Measurements from ENCODE around the gene MYOM1.

MYOM1 gene

GRCh38 chr18:3150274-3150673 is 69.5 kb downstream of the MYOM1 start:
- DNase-seq (ENCODE audit: extremely low spot score): no peak
- ChIA-PET POLR2A (no interaction called here), CTCF (interaction anchor here (0.6 kb wide), 1 partner anchor 9 kb away, joined by 3 read pairs; no protein-coding TSS in a partner anchor)
- no peak for TF ChIP-seq FOXA1 (IDR thresholded peaks at IDR 0.05)
- no peak for TF ChIP-seq SUZ12 (IDR thresholded peaks at IDR 0.05)
- TF ChIP-seq ZNF384 (IDR thresholded peaks at IDR 0.05): no peak
- no peak for TF ChIP-seq PKNOX1 (IDR thresholded peaks at IDR 0.05)
- TF ChIP-seq TARDBP (IDR thresholded peaks at IDR 0.05): no peak
- no peak for TF ChIP-seq BHLHE40 (IDR thresholded peaks at IDR 0.05; ENCODE audit: borderline replicate concordance)
- TF ChIP-seq ELF4 (IDR thresholded peaks at IDR 0.05): no peak
- no peak for TF ChIP-seq FOXM1 (IDR thresholded peaks at IDR 0.05; ENCODE audit: borderline replicate concordance)
- no peak for TF ChIP-seq CTBP1 (IDR thresholded peaks at IDR 0.05; ENCODE audit: borderline replicate concordance)
- TF ChIP-seq ARNT (IDR thresholded peaks at IDR 0.05): no peak
- no peak for TF ChIP-seq L3MBTL2 (conservative IDR thresholded peaks at IDR 0.05)
- TF ChIP-seq SP1 (IDR thresholded peaks at IDR 0.05): no peak
- no peak for TF ChIP-seq FOXK2 (IDR thresholded peaks at IDR 0.05)
- no peak for TF ChIP-seq NFRKB (IDR thresholded peaks at IDR 0.05)
- TF ChIP-seq LEF1 (IDR thresholded peaks at IDR 0.05; ENCODE audit: borderline replicate concordance): no peak
- no peak for TF ChIP-seq HDGF (IDR thresholded peaks at IDR 0.05; ENCODE audit: borderline replicate concordance)

GRCh38 chr18:3148930-3149535 is 70.7 kb downstream of the MYOM1 start:
- ChIA-PET CTCF (no interaction called here), POLR2A (no interaction called here)
- TF ChIP-seq CTBP1 (IDR thresholded peaks at IDR 0.05; ENCODE audit: borderline replicate concordance): no peak
- TF ChIP-seq L3MBTL2 (conservative IDR thresholded peaks at IDR 0.05): no peak
- no peak for TF ChIP-seq ZNF384 (IDR thresholded peaks at IDR 0.05)
- no peak for TF ChIP-seq SUZ12 (IDR thresholded peaks at IDR 0.05)
- TF ChIP-seq TARDBP (IDR thresholded peaks at IDR 0.05): no peak
- no peak for TF ChIP-seq PKNOX1 (IDR thresholded peaks at IDR 0.05)
- TF ChIP-seq LEF1 (IDR thresholded peaks at IDR 0.05; ENCODE audit: borderline replicate concordance): no peak
- TF ChIP-seq FOXM1 (IDR thresholded peaks at IDR 0.05; ENCODE audit: borderline replicate concordance): no peak
- no peak for TF ChIP-seq ARNT (IDR thresholded peaks at IDR 0.05)
- TF ChIP-seq ELF4 (IDR thresholded peaks at IDR 0.05): no peak
- no peak for TF ChIP-seq NFRKB (IDR thresholded peaks at IDR 0.05)
- no peak for TF ChIP-seq FOXA1 (IDR thresholded peaks at IDR 0.05)
- no peak for TF ChIP-seq FOXK2 (IDR thresholded peaks at IDR 0.05)
- no peak for TF ChIP-seq BHLHE40 (IDR thresholded peaks at IDR 0.05; ENCODE audit: borderline replicate concordance)
- DNase-seq (ENCODE audit: extremely low spot score): no peak

GRCh38 chr18:3147935-3148554 is 71.7 kb downstream of the MYOM1 start:
- TF ChIP-seq HDGF (IDR thresholded peaks at IDR 0.05; ENCODE audit: borderline replicate concordance) (no peak), SUZ12 (IDR thresholded peaks at IDR 0.05) (no peak), SP1 (IDR thresholded peaks at IDR 0.05) (no peak), ZNF384 (IDR thresholded peaks at IDR 0.05) (no peak), L3MBTL2 (conservative IDR thresholded peaks at IDR 0.05) (no peak)
- ChIA-PET POLR2A (no interaction called here), CTCF (no interaction called here)
- DNase-seq (ENCODE audit: extremely low spot score): no peak

- CTCF ChIA-PET: no interaction called here
- POLR2A ChIA-PET: no interaction called here
- DNase-seq (ENCODE audit: extremely low spot score): no peak
- no peak for TF ChIP-seq L3MBTL2 (conservative IDR thresholded peaks at IDR 0.05)
- no peak for TF ChIP-seq SUZ12 (IDR thresholded peaks at IDR 0.05)
- TF ChIP-seq FOXK2 (IDR thresholded peaks at IDR 0.05): no peak
- TF ChIP-seq ZNF384 (IDR thresholded peaks at IDR 0.05): no peak
These were observed 78.7 kb downstream of the MYOM1 start for GRCh38 chr18:3140986-3141639.

- CTCF ChIA-PET: interaction anchor here (0.6 kb wide), 1 partner anchor 47 kb away, joined by 3 read pairs; no protein-coding TSS in a partner anchor
- DNase-seq (ENCODE audit: extremely low spot score): no peak
- TF ChIP-seq FOXA1 (IDR thresholded peaks at IDR 0.05) (no peak), SUZ12 (IDR thresholded peaks at IDR 0.05) (no peak), ELF4 (IDR thresholded peaks at IDR 0.05) (no peak), CTBP1 (IDR thresholded peaks at IDR 0.05; ENCODE audit: borderline replicate concordance) (no peak), BHLHE40 (IDR thresholded peaks at IDR 0.05; ENCODE audit: borderline replicate concordance) (no peak), TARDBP (IDR thresholded peaks at IDR 0.05) (no peak), FOXK2 (IDR thresholded peaks at IDR 0.05) (no peak), LEF1 (IDR thresholded peaks at IDR 0.05; ENCODE audit: borderline replicate concordance) (no peak), SP1 (IDR thresholded peaks at IDR 0.05) (no peak), NFRKB (IDR thresholded peaks at IDR 0.05) (no peak)
- POLR2A ChIA-PET: no interaction called here
These were observed 79.4 kb downstream of the MYOM1 start for GRCh38 chr18:3140342-3140741.

- ChIA-PET CTCF (interaction anchor here (0.6 kb wide), 1 partner anchor 48 kb away, joined by 3 read pairs; no protein-coding TSS in a partner anchor), POLR2A (no interaction called here)
- DNase-seq (ENCODE audit: extremely low spot score): no peak
- no peak for TF ChIP-seq ZNF384 (IDR thresholded peaks at IDR 0.05)
- TF ChIP-seq L3MBTL2 (conservative IDR thresholded peaks at IDR 0.05): no peak
- no peak for TF ChIP-seq HDGF (IDR thresholded peaks at IDR 0.05; ENCODE audit: borderline replicate concordance)
- TF ChIP-seq FOXK2 (IDR thresholded peaks at IDR 0.05): no peak
- TF ChIP-seq FOXA1 (IDR thresholded peaks at IDR 0.05): no peak
These were observed 80.4 kb downstream of the MYOM1 start for GRCh38 chr18:3139406-3139805.
